ENCODE measurements around the gene COG1. TPM values are rescaled to one million over a fixed set of nuclear protein-coding genes. Genes with fewer than 3 reads are reported as not detected.

The COG1 gene
- total RNA-seq, 1 experiment from 2014 or later: 41.2 TPM

GRCh38 chr17:73203788-73204479, 11.1 kb downstream of the COG1 start:
- Histone ChIP-seq H3K36me3 (ENCODE audit: control insufficient read depth, insufficient read depth, low read length) (peaks cover 60% of the 10 kb centered on the region), H3K27me3 (ENCODE audit: control insufficient read depth, insufficient read depth, low read length) (no peaks in the 10 kb centered on the region), H3K9me3 (ENCODE audit: control insufficient read depth, insufficient read depth, low read depth, low read length) (no peaks in the 10 kb centered on the region), H3K4me3 (ENCODE audit: low read depth in 2 of 2, low read length in 2 of 2) (no peak overlapping the region), H3K27ac (ENCODE audit: low read length) (0 out of 2 replicates have a peak overlapping the region, but pooled peaks have one; percentile 2), H3K4me1 (ENCODE audit: control insufficient read depth, insufficient read depth, low read length) (peaks cover 8% of the 10 kb centered on the region; the same call in 1 of the 2 replicates)
- no peak for DNase-seq (ENCODE audit: low read depth, low spot score)
- BruUV-seq (replicated peaks): TSS peak; percentile 17
- no peak for TF ChIP-seq SIN3A (IDR thresholded peaks at IDR 0.05; ENCODE audit: borderline replicate concordance, insufficient read depth, low read depth, low read length)
- TF ChIP-seq, protein P1, sequence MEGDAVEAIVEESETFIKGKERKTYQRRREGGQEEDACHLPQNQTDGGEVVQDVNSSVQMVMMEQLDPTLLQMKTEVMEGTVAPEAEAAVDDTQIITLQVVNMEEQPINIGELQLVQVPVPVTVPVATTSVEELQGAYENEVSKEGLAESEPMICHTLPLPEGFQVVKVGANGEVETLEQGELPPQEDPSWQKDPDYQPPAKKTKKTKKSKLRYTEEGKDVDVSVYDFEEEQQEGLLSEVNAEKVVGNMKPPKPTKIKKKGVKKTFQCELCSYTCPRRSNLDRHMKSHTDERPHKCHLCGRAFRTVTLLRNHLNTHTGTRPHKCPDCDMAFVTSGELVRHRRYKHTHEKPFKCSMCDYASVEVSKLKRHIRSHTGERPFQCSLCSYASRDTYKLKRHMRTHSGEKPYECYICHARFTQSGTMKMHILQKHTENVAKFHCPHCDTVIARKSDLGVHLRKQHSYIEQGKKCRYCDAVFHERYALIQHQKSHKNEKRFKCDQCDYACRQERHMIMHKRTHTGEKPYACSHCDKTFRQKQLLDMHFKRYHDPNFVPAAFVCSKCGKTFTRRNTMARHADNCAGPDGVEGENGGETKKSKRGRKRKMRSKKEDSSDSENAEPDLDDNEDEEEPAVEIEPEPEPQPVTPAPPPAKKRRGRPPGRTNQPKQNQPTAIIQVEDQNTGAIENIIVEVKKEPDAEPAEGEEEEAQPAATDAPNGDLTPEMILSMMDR (IDR thresholded peaks at IDR 0.05): no peak
- 0 out of 2 replicates have a peak, but pooled peaks have one; percentile 35 for TF ChIP-seq POLR2AphosphoS5 (IDR thresholded peaks at IDR 0.05; ENCODE audit: low read depth, low read length)
- ChIA-PET CTCF (no interaction called here), POLR2A (interaction anchor here (0.6 kb wide), 1 partner anchor 415 kb away, joined by 14 read pairs; no protein-coding TSS in a partner anchor)
- in situ Hi-C loops (cut with HindIII; ENCODE audit: low pct_unique_long_range_greater_than_20kb, low sequenced_read_pairs): no loop called here
- 0 out of 2 replicates have a peak, but pooled peaks have one; percentile 17 for ATAC-seq
- intact Hi-C loops (cut with micrococcal nuclease; ENCODE audit: unreplicated experiment): no loop called here

- BruUV-seq (replicated peaks): no TSS peak
Observed at GRCh38 chr17:73205459-73205961, 12.7 kb downstream of the COG1 start.

More at GRCh38 chr17:73205459-73205961, 12.7 kb downstream of the COG1 start:
- ChIA-PET CTCF (no interaction called here), POLR2A (no interaction called here)
- ATAC-seq (no peak), DNase-seq (ENCODE audit: low read depth, low spot score) (no peak)
- Histone ChIP-seq H3K27ac (ENCODE audit: low read length) (no peak overlapping the region), H3K4me1 (ENCODE audit: control insufficient read depth, insufficient read depth, low read length) (peaks cover 8% of the 10 kb centered on the region; the same call in 1 of the 2 replicates), H3K4me3 (ENCODE audit: low read depth in 2 of 2, low read length in 2 of 2) (no peak overlapping the region), H3K27me3 (ENCODE audit: control insufficient read depth, insufficient read depth, low read length) (no peaks in the 10 kb centered on the region), H3K36me3 (ENCODE audit: control insufficient read depth, insufficient read depth, low read length) (peaks cover 55% of the 10 kb centered on the region), H3K9me3 (ENCODE audit: control insufficient read depth, insufficient read depth, low read depth, low read length) (no peaks in the 10 kb centered on the region)
- TF ChIP-seq, protein P1 (IDR thresholded peaks at IDR 0.05): no peak
- TF ChIP-seq SIN3A (IDR thresholded peaks at IDR 0.05; ENCODE audit: borderline replicate concordance, insufficient read depth, low read depth, low read length): no peak
- TF ChIP-seq, protein P2, sequence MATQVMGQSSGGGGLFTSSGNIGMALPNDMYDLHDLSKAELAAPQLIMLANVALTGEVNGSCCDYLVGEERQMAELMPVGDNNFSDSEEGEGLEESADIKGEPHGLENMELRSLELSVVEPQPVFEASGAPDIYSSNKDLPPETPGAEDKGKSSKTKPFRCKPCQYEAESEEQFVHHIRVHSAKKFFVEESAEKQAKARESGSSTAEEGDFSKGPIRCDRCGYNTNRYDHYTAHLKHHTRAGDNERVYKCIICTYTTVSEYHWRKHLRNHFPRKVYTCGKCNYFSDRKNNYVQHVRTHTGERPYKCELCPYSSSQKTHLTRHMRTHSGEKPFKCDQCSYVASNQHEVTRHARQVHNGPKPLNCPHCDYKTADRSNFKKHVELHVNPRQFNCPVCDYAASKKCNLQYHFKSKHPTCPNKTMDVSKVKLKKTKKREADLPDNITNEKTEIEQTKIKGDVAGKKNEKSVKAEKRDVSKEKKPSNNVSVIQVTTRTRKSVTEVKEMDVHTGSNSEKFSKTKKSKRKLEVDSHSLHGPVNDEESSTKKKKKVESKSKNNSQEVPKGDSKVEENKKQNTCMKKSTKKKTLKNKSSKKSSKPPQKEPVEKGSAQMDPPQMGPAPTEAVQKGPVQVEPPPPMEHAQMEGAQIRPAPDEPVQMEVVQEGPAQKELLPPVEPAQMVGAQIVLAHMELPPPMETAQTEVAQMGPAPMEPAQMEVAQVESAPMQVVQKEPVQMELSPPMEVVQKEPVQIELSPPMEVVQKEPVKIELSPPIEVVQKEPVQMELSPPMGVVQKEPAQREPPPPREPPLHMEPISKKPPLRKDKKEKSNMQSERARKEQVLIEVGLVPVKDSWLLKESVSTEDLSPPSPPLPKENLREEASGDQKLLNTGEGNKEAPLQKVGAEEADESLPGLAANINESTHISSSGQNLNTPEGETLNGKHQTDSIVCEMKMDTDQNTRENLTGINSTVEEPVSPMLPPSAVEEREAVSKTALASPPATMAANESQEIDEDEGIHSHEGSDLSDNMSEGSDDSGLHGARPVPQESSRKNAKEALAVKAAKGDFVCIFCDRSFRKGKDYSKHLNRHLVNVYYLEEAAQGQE (IDR thresholded peaks at IDR 0.05; ENCODE audit: insufficient read depth in 1 of 2, low read depth in 2 of 2, low read length in 1 of 2): no peak
- no peak; the same call in 1 of the 2 replicates for TF ChIP-seq POLR2AphosphoS5 (IDR thresholded peaks at IDR 0.05; ENCODE audit: low read depth, low read length)
- no peak for TF ChIP-seq TCF7L2 (IDR thresholded peaks at IDR 0.05; ENCODE audit: low read depth, low read length)
- intact Hi-C loops (cut with micrococcal nuclease; ENCODE audit: unreplicated experiment): no loop called here
- in situ Hi-C loops (cut with HindIII; ENCODE audit: low pct_unique_long_range_greater_than_20kb, low sequenced_read_pairs): no loop called here

All from Panc1 (cell line).